Duodenal mucosa (tissue), 2 donors: ENCODE results near the gene YBX1.
A peak's percentile ranks its signal among the peaks of the same experiment; 100 is the strongest.

Experiments used
- H3K27ac ChIP-seq: one replicate; pipeline ENCODE4 v1.7.0; 2013; ENCODE audit warnings: low read depth, low read length
- H3K27me3 ChIP-seq, 2 donors: one replicate each; pipeline ENCODE4 v1.7.0; 2013; ENCODE audit warnings: low read length in 2 of 2, control low read depth in 1 of 2; ENCODE audit not compliant: insufficient read depth in 2 of 2, control insufficient read depth in 1 of 2
- H3K36me3 ChIP-seq, 2 donors: one replicate each; pipeline ENCODE4 v1.7.0; 2013; ENCODE audit warnings: low read length in 2 of 2, control low read depth in 1 of 2; ENCODE audit not compliant: insufficient read depth in 2 of 2, control insufficient read depth in 1 of 2
- H3K4me1 ChIP-seq, 2 donors: one replicate each; pipeline ENCODE4 v1.7.0; 2013; ENCODE audit warnings: low read length in 2 of 2, control low read depth in 1 of 2; ENCODE audit not compliant: insufficient read depth in 2 of 2, control insufficient read depth in 1 of 2
- H3K4me3 ChIP-seq, 2 donors: one replicate each; pipeline ENCODE4 v1.7.0; 2013; ENCODE audit warnings: low read length in 2 of 2, low read depth in 1 of 2
- H3K9ac ChIP-seq, 2 donors: one replicate each; pipeline ENCODE4 v1.7.0; 2013; ENCODE audit warnings: low read length in 2 of 2, low read depth in 1 of 2
- H3K9me3 ChIP-seq, 2 donors: one replicate each; pipeline ENCODE4 v1.7.0; 2013; ENCODE audit warnings: low read length in 2 of 2, control low read depth in 1 of 2; ENCODE audit not compliant: control insufficient read depth in 1 of 2

Gene YBX1

GRCh38 chr1:42681741-42682483, at the start of gene YBX1:
Gene YBX1, plus strand, starts transcription at chr1:42682418. Its CDS starts 148 bp downstream, at chr1:42682566.
- Histone ChIP-seq H3K9ac (peak within 1 kb of the TSS; percentile 81 to 96), H3K4me1 (peaks cover 42 to 45% of the 10 kb centered on the region in 2 donors), H3K27me3 (no peaks in the 10 kb centered on the region), H3K9me3 (no peaks in the 10 kb centered on the region), H3K4me3 (peak within 1 kb of the TSS; percentile 84 to 93), H3K27ac (peak within 1 kb of the TSS; percentile 61), H3K36me3 (peaks cover 0 to under 1% of the 10 kb centered on the region in 2 donors)

GRCh38 chr1:42639116-42639515, 43.1 kb upstream of the YBX1 start:
- Histone ChIP-seq H3K9ac (no peak overlapping the region), H3K36me3 (no peaks in the 10 kb centered on the region), H3K27me3 (no peaks in the 10 kb centered on the region), H3K4me3 (no peak overlapping the region), H3K27ac (no peak overlapping the region), H3K4me1 (no peaks in the 10 kb centered on the region), H3K9me3 (no peaks in the 10 kb centered on the region)

GRCh38 chr1:42646056-42646455, 36.2 kb upstream of the YBX1 start:
- H3K36me3 ChIP-seq = no peaks in the 10 kb centered on the region
- no peak overlapping the region for H3K9ac ChIP-seq

GRCh38 chr1:42657201-42657600, 25.0 kb upstream of the YBX1 start:
- peaks cover 18 to 25% of the 10 kb centered on the region in 2 donors for H3K4me1 ChIP-seq
- H3K9me3 ChIP-seq = no peaks in the 10 kb centered on the region
- peaks cover 0 to 9% of the 10 kb centered on the region in 2 donors for H3K36me3 ChIP-seq
- peak overlapping the region; percentile 90 to 95 for H3K4me3 ChIP-seq
- H3K27me3 ChIP-seq = no peaks in the 10 kb centered on the region
- no peak overlapping the region for H3K27ac ChIP-seq
- H3K9ac ChIP-seq = no peak overlapping the region

More at GRCh38 chr1:42646056-42646455, 36.2 kb upstream of the YBX1 start:
- H3K4me1 ChIP-seq = no peaks in the 10 kb centered on the region
- H3K27me3 ChIP-seq = no peaks in the 10 kb centered on the region
- no peak overlapping the region for H3K4me3 ChIP-seq
- no peaks in the 10 kb centered on the region for H3K9me3 ChIP-seq
- no peak overlapping the region for H3K27ac ChIP-seq

- Histone ChIP-seq H3K9me3 (no peaks in the 10 kb centered on the region), H3K27ac (peak within 1 kb of the TSS; percentile 80), H3K27me3 (no peaks in the 10 kb centered on the region), H3K4me1 (peaks cover 18 to 25% of the 10 kb centered on the region in 2 donors), H3K36me3 (peaks cover 0 to 13% of the 10 kb centered on the region in 2 donors), H3K9ac (peak within 1 kb of the TSS; percentile 90), H3K4me3 (peak within 1 kb of the TSS; percentile 90 to 95)
Measured at GRCh38 chr1:42657981-42658876, 24.0 kb upstream of the YBX1 start, which contains the start of gene PPIH. Gene PPIH, plus strand, starts transcription at chr1:42658423. Its CDS starts 24 bp downstream, at chr1:42658447.

GRCh38 chr1:42658877-42659337, 23.3 kb upstream of the YBX1 start:
- Histone ChIP-seq H3K4me3 (peak overlapping the region; percentile 90 to 95), H3K4me1 (peaks cover 18 to 25% of the 10 kb centered on the region in 2 donors), H3K27me3 (no peaks in the 10 kb centered on the region), H3K9ac (peak overlapping the region; percentile 90), H3K27ac (no peak overlapping the region), H3K9me3 (no peaks in the 10 kb centered on the region), H3K36me3 (peaks cover under 1 to 16% of the 10 kb centered on the region in 2 donors)

GRCh38 chr1:42660907-42661500, 21.2 kb upstream of the YBX1 start:
- Histone ChIP-seq H3K36me3 (peaks cover 15 to 36% of the 10 kb centered on the region in 2 donors), H3K4me1 (peaks cover 18 to 25% of the 10 kb centered on the region in 2 donors), H3K9me3 (no peaks in the 10 kb centered on the region), H3K4me3 (no peak overlapping the region), H3K27me3 (no peaks in the 10 kb centered on the region), H3K27ac (no peak overlapping the region), H3K9ac (no peak overlapping the region)

GRCh38 chr1:42669936-42670335, 12.3 kb upstream of the YBX1 start:
- Histone ChIP-seq H3K9me3 (no peaks in the 10 kb centered on the region), H3K4me1 (no peaks in the 10 kb centered on the region), H3K27ac (no peak overlapping the region), H3K27me3 (no peaks in the 10 kb centered on the region), H3K4me3 (no peak overlapping the region), H3K36me3 (peaks cover 28 to 49% of the 10 kb centered on the region in 2 donors), H3K9ac (no peak overlapping the region)

- Histone ChIP-seq H3K4me3 (no peak overlapping the region), H3K27ac (no peak overlapping the region), H3K27me3 (no peaks in the 10 kb centered on the region), H3K9me3 (no peaks in the 10 kb centered on the region), H3K36me3 (peaks cover 33 to 50% of the 10 kb centered on the region in 2 donors), H3K9ac (no peak overlapping the region), H3K4me1 (no peaks in the 10 kb centered on the region)
Measured at GRCh38 chr1:42670425-42670824, 11.8 kb upstream of the YBX1 start.
